ENCODE measurements around the gene COX6B1.
"Not testable (repeated sequence)": the region's sequence is repeated elsewhere in the genome, so short reads cannot be mapped to it uniquely, and the experiment has no call there.

Gene COX6B1

DNA sequence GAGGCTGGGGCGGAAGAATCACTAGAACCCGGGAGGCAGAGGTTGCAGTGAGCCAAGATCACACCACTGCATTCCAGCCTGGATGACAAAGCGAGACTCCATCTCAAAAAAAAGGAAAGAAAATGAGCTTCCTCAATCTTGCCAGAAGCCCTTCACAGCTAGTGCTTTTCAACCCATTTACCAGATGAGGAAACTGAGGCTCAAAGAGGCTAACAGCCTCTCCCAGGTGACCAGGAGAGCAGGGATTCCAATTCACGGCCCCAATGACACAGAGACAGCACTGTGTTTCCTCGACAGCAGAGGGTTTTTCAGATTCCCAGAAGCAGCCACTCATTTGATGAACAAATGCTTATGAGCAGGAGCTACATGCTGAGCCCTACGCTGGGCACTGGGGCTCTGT lies 21.4 kb downstream of the COX6B1 start:
- DNase-seq, result no peak

DNA sequence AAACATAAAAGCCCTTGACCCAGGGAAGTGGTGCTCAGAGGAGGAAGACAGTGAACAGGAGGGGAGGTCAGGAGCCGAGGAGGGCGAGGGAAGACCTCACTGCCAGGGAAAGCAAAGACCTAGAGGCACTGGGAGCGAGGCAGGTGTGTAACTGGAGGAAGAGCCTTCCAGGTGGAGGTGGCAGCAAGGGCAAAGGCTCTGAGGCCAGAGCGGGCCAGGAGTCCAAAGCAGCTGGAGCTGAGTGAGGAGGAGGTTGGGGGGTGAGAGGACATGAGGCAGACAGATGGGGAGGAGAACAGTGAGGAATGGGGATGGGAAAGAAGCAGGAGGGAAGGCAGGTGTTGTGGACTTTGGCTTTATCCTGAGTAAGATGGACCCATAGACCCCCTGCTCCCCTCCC lies 21.9 kb downstream of the COX6B1 start:
- DNase-seq, result no peak

- DNase-seq, result no peak
Observed at GRCh38 chr19:35670686-35671085, 22.6 kb downstream of the COX6B1 start.

- no peak for DNase-seq
Observed at GRCh38 chr19:35671818-35672217, 23.7 kb downstream of the COX6B1 start.

GRCh38 chr19:35673121-35673804 lies 25.1 kb downstream of the COX6B1 start:
- peak; percentile 36 for DNase-seq

- no peak for DNase-seq
Observed at GRCh38 chr19:35675589-35676140, 27.5 kb downstream of the COX6B1 start.

DNA sequence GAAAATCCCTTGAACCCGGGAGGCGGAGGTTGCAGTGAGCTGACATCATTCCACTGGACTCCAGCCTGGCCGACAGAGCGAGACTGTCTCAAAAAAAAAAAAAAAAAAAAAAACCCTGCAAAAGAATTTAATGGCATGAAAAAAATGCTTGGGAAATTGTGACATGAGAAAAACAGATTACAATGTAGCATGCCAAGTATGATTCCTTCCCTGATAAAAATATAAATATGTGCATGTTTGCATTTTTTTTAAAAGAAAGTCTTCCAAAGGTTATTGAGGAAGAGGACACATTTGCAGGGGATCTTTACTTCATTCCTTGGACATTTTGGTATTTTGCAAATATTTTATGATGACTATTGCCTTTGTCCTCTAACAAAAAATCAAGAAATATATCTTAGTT lies 41.7 kb downstream of the COX6B1 start:
- no peak for DNase-seq

DNA sequence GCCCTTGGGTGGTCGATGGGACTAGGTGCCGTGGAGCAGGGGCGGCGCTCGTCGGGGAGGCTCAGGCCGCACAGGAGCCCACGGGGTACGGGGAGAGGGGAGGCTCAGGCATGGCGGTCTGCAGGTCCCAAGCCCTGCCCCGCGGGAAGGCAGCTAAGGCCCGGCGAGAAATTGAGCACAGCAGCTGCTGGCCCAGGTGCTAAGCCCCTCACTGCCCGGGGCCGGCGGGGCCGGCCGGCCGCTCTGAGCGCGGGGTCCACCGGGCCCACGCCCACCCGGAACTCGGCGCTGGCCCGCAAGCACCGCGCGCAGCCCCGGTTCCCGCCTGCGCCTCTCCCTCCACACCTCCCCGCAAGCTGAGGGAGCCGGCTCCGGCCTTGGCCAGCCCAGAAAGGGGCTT lies 43.0 kb downstream of the COX6B1 start:
- DNase-seq, result not testable (repeated sequence)

DNA sequence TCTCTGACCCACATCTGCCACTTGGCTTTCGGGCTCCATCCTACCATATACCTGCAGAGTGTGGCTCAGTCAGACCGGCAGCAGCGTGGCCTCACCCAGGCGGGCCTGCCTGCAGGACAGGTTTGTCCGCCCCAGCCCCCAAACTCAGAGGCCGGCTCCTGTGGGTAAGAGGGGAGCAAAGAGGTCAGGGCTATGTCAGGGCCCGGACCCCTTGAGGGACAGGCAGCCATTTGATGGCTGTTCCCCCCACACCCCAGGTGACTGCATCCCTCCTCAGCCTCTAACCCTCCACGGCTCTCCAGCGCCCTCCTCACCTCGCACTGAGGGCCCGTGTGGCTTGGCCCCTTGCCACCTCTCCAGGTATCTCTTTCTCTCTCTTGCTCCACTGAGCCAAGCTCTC lies 43.9 kb downstream of the COX6B1 start:
- no peak for DNase-seq

GRCh38 chr19:35693422-35693821 lies 45.3 kb downstream of the COX6B1 start:
- no peak for DNase-seq

- peak; percentile 87 for DNase-seq
Observed at GRCh38 chr19:35693835-35694599, 45.9 kb downstream of the COX6B1 start.

DNA sequence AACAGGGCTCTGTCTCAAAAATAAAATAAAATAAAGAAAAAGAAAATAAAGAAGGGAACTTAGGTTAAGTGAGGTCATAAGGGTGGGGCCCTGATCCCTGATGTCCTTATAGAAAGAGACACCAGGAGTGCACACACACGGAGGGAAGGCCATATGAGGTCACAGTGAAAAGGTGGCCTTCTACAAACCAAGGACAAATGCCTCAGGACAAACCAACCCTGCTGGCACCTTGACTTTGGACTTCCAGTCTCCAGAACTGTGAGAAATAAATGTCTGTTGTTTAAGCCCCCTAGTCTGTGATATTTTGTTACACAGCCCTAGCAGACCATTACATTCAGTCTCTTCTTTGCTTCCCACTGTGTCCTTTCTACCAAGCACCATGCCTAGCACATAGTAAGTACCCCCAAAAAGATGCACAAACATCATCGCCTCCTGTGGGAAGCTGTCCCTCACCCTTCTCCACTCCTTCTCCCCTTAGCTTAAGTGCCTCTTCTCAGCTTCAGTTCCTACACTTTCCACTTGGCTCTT lies 47.8 kb downstream of the COX6B1 start:
- no peak for DNase-seq

- no peak for DNase-seq
Observed at GRCh38 chr19:35696835-35697234, 48.7 kb downstream of the COX6B1 start.

- DNase-seq, result peak; percentile 98
Observed at GRCh38 chr19:35702223-35703012, 54.3 kb downstream of the COX6B1 start.

DNA sequence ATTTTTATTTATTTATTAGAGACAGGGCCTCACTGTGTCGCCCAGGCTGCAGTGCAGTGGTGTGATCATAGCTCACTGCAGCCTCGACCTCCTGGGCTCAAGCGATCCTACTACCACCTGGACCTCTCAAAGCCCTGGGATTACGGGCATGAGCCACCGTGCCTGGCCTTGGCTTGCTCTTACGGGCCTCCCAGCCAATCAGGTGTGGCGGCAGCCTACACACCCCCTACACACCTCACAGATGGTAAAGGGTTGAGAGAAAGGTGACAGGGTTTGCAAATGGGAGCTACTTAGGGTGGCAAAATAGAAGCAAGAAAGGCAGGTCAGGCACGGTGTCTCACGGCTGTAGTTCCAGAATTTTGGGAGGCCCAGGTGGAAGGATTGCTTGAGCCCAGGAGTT lies 55.2 kb downstream of the COX6B1 start:
- no peak for DNase-seq

- peak; percentile 34 for DNase-seq
Observed at GRCh38 chr19:35704218-35704617, 56.1 kb downstream of the COX6B1 start, which contains the start of gene ZBTB32. Gene ZBTB32 (plus strand): TSS chr19:35704558. CDS start chr19:35714627, 10,069 bp downstream.

Measured in inflammatory macrophage treated with lipopolysaccharide for 4 hours (primary cell).